ENCODE data around the gene RPIA.
A peak's percentile ranks its signal among the peaks of the same experiment; 100 is the strongest.
"Not testable (repeated sequence)": the region's sequence is repeated elsewhere in the genome, so short reads cannot be mapped to it uniquely, and the experiment has no call there.

The RPIA gene

GRCh38 chr2:88691339-88692183 is at the start of gene RPIA:
RPIA (plus strand) TSS chr2:88691673; CDS start chr2:88691699, 26 bp downstream.
- peak; percentile 99 for DNase-seq

- DNase-seq: no peak
Measured at GRCh38 chr2:88642278-88642677, 49.2 kb upstream of the RPIA start.

GRCh38 chr2:88645291-88645882 is 46.1 kb upstream of the RPIA start:
- DNase-seq: not testable (repeated sequence)

DNA sequence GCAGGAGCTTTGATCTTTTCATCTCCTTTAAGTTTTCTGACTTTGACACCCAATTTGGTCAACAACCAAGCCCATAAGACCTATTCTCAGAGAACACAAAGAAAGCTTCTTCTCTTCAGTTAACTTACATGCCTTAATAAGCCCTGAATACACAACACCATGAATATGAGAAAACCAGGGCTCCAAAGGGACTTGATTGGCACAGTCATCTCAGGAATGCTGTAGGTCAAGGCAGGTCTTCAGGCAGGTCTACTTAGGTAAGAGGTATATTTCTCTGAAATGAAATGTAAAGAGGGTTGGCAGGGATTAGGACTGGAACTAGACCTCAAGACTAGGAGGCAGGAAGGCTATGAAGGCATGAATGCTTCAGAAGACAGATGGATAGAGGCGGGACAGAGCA is 39.8 kb upstream of the RPIA start:
- DNase-seq: no peak

- no peak for DNase-seq
Measured at GRCh38 chr2:88654714-88655113, 36.8 kb upstream of the RPIA start.

DNA sequence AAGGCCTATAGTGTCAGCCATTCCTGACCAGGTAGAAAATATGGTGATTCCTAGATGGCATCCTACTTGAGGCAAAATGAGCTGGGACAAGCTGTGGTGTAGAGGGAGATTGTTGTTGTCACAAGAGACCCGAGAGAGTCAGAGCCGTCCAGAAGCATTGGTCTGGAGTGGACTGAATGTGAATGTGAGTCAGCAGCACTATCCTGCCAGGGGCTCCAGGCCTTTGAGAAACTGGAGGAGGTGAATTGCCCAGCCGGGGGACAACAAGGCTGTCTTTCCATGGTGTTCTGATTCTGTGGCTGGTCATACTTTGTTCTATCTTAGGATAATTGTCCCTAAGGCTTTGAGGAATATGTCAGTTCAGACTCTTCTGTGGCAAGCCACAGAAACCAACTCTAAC is 34.8 kb upstream of the RPIA start:
- no peak for DNase-seq

- no peak for DNase-seq
Measured at GRCh38 chr2:88657131-88657530, 34.3 kb upstream of the RPIA start.

GRCh38 chr2:88658326-88658725 is 33.1 kb upstream of the RPIA start:
- no peak for DNase-seq

DNA sequence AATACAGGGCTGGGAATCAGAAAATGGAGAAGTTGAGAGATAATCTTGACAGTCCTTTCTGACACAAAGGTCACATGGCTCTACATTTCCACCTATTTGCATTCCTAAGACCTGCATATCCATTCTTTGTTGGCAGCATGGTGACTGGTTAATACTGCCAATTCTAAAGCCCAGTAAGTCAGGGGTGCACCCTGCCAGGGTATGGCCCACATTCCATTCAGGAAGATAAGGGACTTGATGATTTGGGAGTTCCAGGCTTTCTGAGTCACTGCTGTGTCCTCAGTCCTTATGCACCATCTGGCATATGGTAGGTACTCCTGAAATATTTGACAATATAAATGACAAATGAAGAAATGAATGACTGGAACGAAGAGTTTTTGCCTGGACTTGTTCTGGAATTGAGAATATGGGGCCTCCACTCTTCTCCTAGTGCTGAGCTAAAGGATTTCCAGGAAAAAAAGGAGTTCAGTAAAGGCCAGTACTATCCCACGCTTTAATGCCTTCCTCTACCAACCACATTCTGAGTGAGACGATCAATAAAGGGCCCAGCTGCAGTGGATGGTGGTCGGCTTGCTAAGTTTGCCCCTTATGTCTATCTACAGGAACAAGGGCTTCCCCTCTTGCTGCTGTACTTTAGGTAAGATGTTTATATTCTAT is 32.5 kb upstream of the RPIA start:
- DNase-seq: no peak

DNA sequence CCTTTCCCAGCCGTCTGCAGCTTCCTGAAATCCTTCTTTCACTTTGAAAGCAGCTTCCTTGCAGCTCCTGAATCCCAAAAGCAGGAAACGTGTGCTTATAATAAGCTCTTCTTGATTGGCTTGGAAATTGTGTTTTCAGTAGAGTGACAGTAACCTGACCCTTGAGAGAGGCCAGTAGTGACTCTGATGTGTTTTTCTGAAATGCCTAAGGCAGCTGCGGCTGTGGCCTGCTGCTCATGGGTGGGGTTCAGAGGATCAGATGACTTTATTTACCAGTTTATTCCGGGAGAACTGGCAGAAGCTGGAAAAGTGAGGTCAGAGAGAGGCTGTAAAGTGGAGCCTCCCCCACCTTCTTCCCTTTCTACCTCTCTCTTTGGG is 31.9 kb upstream of the RPIA start:
- no peak for DNase-seq

DNA sequence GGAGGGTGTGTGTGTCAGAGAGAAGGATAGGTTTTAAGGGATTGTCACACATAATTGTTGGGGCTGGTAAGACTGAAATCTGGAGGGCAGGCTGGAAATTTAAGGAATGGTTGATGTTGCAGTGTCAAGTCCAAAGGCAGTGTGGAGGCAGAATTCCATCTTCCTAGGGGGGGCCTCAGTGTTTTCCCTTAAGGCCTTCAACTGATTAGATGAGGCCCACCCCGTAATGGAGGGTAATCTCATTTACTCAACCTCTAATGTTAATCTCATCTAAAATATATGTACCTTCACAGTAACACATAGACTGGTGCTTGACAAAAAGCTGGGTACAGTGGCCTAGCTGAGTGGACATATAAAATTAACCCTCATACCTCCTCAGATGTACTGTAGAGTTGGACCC is 30.9 kb upstream of the RPIA start:
- DNase-seq: no peak

DNA sequence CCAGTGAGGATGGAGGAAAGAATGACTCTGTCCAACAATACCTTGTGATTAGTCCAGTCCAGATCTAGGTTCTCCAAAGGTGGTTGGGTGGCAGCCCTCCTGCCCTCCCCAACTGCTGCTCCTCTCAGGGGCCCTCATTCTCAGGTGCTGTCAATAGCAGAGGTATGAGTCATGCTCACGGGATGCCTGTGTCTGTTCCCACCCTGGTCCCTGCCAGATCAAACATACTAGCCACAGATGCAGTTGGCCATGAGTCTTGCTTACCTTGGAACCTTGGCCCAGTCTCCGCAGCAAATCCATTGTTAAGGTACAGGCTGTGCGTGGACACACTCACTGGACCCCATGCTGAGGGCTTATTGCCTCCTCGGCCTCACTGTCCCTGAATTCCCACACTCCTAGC is 24.9 kb upstream of the RPIA start:
- no peak for DNase-seq

GRCh38 chr2:88667219-88667618 is 24.3 kb upstream of the RPIA start:
- no peak for DNase-seq

DNA sequence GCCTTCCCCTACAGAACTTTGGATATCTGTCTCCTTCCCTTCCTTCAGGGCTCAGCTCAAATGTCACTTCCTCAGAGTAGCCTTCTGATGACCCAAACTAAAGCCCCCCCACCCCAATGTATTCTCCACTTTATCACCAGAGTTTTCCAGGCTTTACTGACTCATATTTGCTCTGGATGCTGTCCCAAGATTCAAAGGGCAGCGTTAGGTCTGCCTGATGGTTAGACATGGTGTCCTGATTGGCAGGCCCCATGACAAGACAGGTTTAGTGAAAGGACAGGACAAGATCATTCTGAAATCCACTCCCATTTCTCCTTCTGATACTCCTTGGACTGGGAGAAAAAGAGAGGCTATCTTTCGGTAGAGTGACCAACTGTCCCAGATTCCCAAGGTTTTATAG is 22.6 kb upstream of the RPIA start:
- DNase-seq: no peak

DNA sequence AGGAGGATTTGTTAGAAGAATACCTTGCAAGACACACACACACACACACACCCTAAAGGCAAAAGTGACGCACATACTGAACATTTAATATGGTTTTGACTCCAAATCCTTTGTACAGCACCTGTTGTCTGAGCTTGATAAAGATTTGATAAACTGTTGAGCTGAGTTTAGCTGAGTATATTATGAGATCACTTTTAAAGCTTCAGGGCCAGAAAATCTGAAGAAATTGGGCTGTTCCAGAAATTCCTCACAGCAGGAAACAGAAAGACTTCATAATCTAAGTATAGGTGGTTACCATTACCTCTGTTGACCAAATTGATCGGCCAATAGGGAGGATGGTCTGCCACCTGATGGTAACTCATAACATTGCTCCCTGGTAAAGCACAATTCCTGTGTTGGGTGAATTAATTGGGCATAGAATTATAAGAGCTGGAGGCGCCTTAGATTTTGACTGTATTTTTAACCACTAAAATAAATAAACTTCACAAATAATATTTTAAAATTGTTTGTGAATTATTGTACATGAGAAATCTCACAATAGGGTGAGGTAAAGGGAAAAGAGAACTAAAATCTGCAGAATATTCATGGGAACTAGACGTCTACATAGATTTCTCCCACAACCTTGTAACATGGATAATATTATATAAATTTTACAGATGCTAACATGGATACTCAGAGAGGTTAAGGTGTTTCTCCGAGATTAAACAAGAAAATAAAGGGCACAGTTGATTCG is 21.8 kb upstream of the RPIA start:
- no peak for DNase-seq

DNA sequence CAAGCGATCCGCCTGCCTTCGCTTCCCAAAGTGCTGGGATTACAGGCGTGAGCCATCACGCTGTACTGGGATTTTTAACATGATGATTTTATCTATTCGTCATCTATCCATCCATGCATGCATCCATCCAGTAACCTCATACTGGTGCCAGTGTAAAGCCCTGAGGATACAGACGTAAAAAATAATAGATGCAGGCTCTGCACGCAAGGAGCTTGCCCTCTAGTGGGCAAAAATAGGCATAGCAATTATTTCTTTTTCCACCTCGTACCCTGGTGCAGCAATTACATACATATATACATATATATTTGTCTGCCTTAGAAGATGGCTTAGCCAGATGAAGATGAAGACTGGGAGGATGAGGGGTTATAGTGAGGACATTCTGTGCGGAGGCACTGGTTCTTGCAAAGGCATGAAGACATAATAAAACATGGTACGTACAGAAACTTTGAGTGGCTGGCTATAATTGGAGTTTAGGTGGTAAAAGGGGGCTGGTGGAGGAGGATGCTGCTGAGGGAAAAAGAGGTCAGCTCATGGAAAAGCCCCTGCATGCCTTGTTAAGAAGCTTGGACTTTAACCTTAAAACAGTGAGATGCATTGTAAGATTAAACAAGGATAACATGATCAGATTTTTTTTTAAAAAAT is 19.6 kb upstream of the RPIA start:
- no peak for DNase-seq

GRCh38 chr2:88673363-88673762 is 18.1 kb upstream of the RPIA start:
- no peak for DNase-seq

DNA sequence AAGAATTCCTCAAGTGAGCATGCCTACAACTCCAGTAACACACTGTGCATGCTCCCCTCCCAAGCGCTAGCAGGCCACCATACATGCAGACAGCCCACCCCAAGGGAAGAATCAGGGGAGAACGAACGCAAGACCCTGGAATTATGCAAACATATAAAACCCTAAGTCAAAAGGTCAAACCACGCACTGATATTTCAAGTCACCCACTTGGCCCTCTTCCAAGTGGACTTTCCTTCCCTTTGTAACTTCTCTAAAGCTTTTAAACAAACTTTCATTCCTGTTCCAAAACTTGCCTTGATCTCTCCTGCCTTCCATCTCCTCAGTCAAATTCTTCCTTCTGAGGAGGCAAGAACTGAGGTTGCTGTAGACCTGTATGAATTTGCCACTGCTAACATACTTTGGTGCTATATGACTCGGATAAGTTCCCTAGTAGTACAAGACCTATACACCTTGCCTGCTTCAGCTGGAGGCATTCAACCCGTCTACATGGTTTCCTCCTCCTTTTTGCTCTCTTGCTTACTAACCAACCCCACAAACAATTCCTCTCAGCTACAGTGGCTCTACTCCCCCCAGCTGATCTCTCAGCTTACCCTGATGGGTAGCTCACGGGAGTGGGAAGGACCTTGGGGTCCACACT is 11.1 kb upstream of the RPIA start:
- DNase-seq: no peak

DNA sequence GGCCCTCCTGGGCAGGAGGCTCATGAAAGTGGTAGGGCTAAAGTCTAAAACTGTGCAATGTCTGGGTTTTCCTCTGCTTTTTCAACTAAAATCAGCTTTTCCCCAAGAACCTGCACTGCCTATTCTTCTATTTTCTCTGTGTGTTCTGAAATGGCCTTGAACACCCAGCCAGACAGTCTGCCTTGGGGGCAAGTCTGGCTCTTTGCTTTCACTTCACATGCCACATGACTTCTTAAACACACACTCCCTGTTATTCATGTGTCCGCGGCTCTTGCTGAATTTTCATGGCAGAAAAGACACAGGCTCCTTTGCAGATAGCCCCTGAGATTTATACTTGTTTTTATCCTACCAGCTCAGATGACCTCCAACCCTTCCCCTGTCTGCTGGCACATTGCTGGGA is 10.6 kb upstream of the RPIA start:
- DNase-seq: no peak

DNA sequence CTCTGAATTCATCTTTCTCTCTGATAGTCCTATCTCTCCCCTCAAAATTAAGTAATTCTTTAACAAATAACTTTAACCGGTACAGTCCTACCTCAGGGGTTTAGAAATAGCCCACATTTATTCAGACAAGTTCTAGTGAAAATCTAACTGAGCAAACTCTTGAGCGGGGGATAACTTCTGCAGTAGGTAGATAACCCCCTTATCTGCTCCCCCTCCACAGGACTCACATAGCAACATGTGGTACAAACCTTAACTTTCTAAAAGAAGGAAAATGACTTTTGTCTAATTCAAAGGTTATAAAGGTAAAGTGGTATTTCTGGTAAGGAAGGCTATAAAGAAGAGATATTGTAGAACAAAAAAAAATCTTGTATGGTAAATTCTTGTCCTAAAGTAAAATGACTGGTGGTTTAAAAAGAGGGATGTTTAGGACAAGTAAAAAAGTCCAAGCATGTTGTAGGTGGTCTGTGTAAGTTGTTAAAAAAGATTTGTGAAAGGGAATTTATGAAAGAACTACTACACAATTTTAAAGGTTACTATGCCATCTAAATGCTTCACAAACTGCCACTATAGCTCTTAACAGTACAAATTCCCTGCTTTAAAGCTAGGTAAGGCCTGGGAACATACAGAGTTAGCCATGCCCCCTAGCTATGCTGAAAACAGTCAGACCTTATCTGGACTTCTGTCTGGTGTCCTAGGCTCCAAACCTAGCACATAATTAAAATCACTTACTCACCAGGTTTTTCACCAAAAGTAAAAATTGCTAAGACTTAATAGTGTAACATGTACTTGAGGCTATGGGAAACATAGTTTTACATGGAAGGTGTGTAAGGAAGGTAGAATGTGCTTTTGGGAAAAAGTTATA is 8.1 kb upstream of the RPIA start:
- no peak for DNase-seq

- no peak for DNase-seq
Measured at GRCh38 chr2:88684519-88684918, 7.0 kb upstream of the RPIA start.

DNA sequence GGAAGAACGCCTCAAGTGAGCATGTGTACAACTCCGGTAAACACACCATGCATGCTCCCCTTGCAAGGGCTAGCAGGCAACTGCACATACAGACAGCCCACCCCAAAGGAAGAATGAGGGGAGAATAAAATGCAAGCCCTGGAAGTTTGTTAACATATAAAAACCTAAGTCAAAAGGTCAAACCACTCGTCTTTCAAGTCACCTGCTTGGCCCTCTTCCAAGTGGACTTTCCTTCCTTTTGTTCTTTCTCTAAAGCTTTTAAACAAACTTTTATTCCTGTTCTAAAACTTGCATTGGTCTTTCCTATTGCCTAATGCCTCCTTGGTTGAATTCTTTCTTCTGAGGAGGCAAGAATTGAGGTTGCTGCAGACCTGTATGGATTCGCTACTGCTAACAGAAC is 5.2 kb upstream of the RPIA start:
- no peak for DNase-seq
